Large intestine (tissue), 3 donors: ENCODE measurements around the gene GYS2. TPM values are rescaled to one million over a fixed set of nuclear protein-coding genes. Genes with fewer than 3 reads are reported as not detected.

ENCODE experiments used
- DNase-seq, 2 donors: peaks; one replicate each; pipeline versions ENCODE4 v3.0.0 to v3.0.0-alpha.2; 2013
- H3K27ac ChIP-seq: one replicate; pipeline ENCODE4 v1.5.1; 2013; ENCODE audit warnings: low read length
- H3K27me3 ChIP-seq: 2 replicates; pipeline ENCODE4 v1.6.1; 2013; ENCODE audit warnings: low read length; ENCODE audit not compliant: control insufficient read depth, insufficient read depth
- H3K36me3 ChIP-seq: 2 replicates; pipeline ENCODE4 v1.6.1; 2013; ENCODE audit warnings: low read length; ENCODE audit not compliant: control insufficient read depth, insufficient read depth
- H3K4me1 ChIP-seq: one replicate; pipeline ENCODE4 v1.6.1; 2013; ENCODE audit warnings: low read length; ENCODE audit not compliant: control insufficient read depth, insufficient read depth
- H3K4me3 ChIP-seq: one replicate; pipeline ENCODE4 v1.5.1; 2013; ENCODE audit warnings: low read length
- H3K9me3 ChIP-seq: one replicate; pipeline ENCODE4 v1.6.1; 2013; ENCODE audit warnings: mild to moderate bottlenecking, low read depth, low read length, moderate library complexity; ENCODE audit not compliant: control insufficient read depth
- WGBS: methylation state at CpG from one replicate; pipeline ENCODE4 v1.1.5; 2013; ENCODE audit warnings: low lambda C conversion rate; ENCODE audit not compliant: insufficient coverage; 5-methylcytosine and 5-hydroxymethylcytosine counted together
- polyA plus RNA-seq: library from polyadenylated mRNA; unstranded; fragments of 120-200 nt; gene quantifications from one replicate; pipeline ENCODE4 v1.2.1, GENCODE V29; 2013

Gene GYS2
- polyA plus RNA-seq, 1 donor, result 0.03 TPM

DNA sequence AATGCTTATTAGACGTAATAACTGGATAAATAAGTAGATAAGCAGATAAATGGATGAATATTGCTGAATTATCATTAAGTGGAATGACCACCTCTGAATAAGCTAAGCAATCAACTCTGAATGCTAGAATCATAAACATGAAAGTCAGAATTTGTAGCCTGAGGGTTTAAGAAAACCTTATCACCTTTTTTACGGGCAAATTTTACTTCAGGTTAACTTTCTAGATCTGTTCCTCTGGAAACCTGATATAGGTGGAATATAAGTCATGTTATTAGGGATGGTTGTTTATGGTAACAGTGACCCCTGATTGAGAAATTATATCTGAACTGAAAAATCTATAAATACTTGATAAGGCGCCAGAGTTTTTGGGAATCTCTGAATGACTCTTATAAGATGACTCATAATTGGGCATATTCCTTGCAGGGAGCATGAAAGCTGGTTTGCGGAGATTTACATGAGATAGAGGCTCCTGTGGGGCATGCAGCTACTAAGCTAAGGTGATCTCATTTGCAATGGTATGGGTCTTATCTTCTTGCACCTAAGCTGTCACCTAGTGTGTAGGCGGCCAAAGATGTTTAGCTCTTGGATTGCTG is 66.5 kb downstream of the GYS2 start:
- Histone ChIP-seq H3K27ac (no peak overlapping the region), H3K9me3 (no peaks in the 10 kb centered on the region), H3K36me3 (no peaks in the 10 kb centered on the region), H3K4me1 (peaks cover 2% of the 10 kb centered on the region), H3K27me3 (peaks cover 3% of the 10 kb centered on the region), H3K4me3 (no peak overlapping the region)
- no CpG with 5 or more reads among the region's 5 CpGs for WGBS
- no peak for DNase-seq

DNA sequence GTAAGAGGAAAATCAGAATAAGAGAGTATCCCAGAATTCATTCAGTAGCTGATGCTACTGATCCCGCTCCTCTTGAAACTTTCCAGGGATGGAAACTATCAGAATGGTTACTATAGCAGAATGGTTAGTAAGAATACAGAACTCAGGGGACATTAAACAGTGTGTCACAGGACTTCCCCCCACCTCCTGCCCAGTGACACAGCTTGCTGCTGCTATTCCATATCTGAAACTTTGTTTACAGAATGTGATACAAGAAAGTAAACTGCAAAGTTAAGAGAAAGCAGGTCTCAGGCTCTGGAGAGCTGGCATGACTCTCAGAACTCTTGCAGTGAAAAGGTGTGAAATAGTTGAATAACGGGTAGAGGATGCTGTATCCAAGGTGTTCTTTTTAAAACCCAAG is 75.2 kb downstream of the GYS2 start:
- WGBS, result no CpG with 5 or more reads among the region's 2 CpGs
- Histone ChIP-seq H3K4me1 (no peaks in the 10 kb centered on the region), H3K27me3 (peaks cover 42% of the 10 kb centered on the region), H3K27ac (no peak overlapping the region), H3K36me3 (no peaks in the 10 kb centered on the region), H3K4me3 (no peak overlapping the region), H3K9me3 (peaks cover 8% of the 10 kb centered on the region)
- no peak for DNase-seq

DNA sequence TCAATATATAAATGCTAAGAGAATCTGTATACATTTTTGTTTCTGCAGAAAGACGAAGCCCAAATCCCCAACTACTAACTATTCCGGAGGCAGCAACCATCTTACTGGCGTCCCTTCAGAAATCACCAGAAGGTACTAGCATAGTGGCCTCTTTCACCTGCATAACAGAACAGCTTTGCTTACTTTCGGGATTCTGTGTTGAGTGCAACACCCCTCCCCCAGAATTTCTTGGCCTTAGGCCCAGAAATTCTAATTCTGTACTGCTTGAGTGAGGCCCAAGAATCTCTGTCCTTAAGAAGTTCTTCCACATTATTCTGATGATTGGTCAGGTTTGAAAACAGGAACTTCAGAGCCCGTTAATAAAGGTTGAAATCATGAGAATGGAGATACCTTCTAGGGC is 75.7 kb downstream of the GYS2 start:
- H3K27ac ChIP-seq, result no peak overlapping the region
- no peak overlapping the region for H3K4me3 ChIP-seq
- DNase-seq, result no peak
- peaks cover 42% of the 10 kb centered on the region for H3K27me3 ChIP-seq
- no peaks in the 10 kb centered on the region for H3K4me1 ChIP-seq
- H3K9me3 ChIP-seq, result peaks cover 8% of the 10 kb centered on the region
- H3K36me3 ChIP-seq, result no peaks in the 10 kb centered on the region
- WGBS, result no CpG with 5 or more reads among the region's 5 CpGs

DNA sequence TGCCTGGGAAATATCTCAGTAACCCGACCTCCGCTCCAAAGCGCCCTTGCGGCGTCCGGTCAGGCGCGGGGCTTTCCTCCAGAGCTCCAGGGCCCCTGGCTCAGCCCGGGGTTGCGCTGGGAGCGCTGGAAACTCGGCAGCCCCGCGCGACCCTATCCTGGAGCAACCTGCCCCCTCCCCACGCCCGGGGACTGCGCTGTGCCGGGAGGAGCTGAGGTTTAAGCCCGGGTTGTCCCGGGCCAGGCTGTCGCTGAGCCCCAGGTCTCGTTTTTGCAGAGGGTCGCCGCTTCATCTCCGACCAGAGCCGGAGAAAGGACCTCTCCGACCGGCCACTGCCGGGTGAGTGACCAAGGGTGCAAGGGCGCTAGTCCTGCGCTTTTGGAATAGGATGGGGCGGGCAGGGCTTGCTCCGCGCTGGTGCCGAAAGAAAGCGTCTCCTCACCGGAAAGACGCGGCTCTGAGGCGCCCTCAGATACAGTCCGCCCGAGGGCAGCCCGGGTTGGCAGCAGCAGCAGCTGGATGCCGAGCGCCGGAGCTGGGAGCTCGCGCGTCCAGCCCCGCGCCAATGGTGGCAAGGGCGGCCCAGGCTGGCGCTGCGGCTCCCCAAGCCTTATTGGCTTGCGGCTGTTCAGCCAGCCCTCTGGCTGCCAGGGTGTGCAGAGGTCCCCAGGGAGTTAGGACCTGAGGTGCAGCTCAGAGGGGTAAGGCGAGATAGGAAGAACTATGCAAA is 77.0 kb downstream of the GYS2 start:
- Histone ChIP-seq H3K4me3 (peak overlapping the region; percentile 49), H3K27ac (no peak overlapping the region), H3K36me3 (no peaks in the 10 kb centered on the region), H3K27me3 (peaks cover 42% of the 10 kb centered on the region), H3K9me3 (peaks cover 8% of the 10 kb centered on the region), H3K4me1 (no peaks in the 10 kb centered on the region)
- peak in 1 of 2 donors; percentile 37 for DNase-seq
- no CpG with 5 or more reads among the region's 57 CpGs for WGBS

DNA sequence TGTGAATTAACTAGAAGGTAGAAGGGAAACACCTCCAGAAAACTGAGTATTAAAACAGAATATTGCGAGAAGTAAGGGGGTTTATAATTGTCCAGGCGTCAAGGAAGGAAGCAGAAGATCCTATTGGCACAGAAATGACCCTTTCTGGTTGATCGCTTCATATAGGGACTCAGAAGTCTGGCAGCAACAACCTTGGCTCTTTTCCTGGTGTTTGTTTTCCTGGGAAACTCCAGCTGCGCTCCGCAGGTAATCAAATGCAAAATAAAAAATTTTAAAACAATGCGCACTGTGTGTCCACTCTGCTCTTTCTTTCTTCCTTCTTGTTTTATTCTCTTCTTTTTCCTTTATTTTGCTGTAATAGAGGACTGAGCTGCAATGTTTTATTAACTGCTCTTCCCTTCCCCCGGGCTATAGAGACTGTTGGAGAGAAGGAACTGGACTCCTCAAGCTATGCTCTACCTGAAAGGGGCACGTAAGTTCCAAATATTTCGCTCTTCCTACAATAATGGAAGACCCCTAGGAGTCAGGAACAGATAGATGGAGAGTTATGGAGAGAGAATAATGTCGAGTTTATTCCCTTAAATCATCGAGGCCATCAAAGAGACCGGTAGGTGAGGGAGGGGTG is 77.8 kb downstream of the GYS2 start:
- Histone ChIP-seq H3K9me3 (peaks cover 8% of the 10 kb centered on the region), H3K27me3 (peaks cover 42% of the 10 kb centered on the region), H3K4me3 (peak overlapping the region; percentile 49), H3K4me1 (no peaks in the 10 kb centered on the region), H3K36me3 (no peaks in the 10 kb centered on the region), H3K27ac (no peak overlapping the region)
- no peak for DNase-seq
- WGBS, result 23% methylated on average over 2 of the region's 12 CpGs

DNA sequence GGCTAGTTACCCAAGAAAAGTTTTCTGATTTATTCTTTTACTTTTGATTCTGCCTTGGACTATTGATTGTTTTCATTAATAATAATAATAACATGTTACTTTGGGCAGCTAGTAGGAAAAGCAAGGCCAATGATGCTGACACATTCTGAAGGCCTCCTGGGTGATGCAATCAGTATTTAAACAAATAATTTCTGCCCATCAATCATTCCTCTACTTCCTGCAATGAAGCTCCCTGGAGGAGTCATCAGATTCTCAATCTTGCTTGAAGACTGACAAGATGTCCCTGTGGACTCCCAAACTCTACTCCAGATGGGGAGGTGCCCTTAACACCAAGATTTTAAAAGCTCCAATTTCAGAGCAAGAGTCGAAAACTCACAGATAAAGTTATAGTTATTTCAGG is 78.6 kb downstream of the GYS2 start, which contains the start of gene SPX:
Gene SPX, plus strand, starts transcription at position 244 of the 400 bp plus-strand sequence. CDS start 177 bp downstream, outside the sequence.
- H3K4me3 ChIP-seq, result peak within 1 kb of the TSS; percentile 49

DNA sequence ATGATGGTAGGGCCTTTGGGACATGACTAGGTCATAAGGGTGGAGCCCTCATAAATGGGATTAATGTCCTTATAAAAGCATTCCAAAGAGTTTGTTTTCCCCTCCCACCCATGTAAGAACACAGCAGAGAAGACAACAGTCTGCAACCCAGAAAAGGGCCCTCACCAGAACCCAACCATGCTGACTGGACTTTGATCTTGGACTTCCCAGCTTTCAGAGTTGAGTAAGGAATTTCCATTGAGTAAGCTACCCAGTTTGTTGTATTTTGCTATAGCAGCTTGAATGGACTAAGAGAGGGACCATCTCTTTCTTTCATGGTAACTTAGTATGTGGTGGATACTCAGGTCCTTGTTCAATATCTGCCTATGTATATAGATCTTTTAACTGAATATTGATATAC is 81.5 kb downstream of the GYS2 start:
- no peaks in the 10 kb centered on the region for H3K4me1 ChIP-seq
- H3K27ac ChIP-seq, result no peak overlapping the region
- H3K36me3 ChIP-seq, result no peaks in the 10 kb centered on the region
- DNase-seq, result no peak
- H3K9me3 ChIP-seq, result peaks cover 8% of the 10 kb centered on the region
- H3K4me3 ChIP-seq, result no peak overlapping the region
- peaks cover 27% of the 10 kb centered on the region for H3K27me3 ChIP-seq

More for the DNA sequence above, 78.6 kb downstream of the GYS2 start, which contains the start of gene SPX:
- Histone ChIP-seq H3K27me3 (peaks cover 42% of the 10 kb centered on the region), H3K27ac (no peak within 1 kb of the TSS), H3K4me1 (no peaks in the 10 kb centered on the region), H3K36me3 (no peaks in the 10 kb centered on the region), H3K9me3 (peaks cover 8% of the 10 kb centered on the region)
- DNase-seq, result no peak
- WGBS, result no CpG with 5 or more reads among the region's 1 CpG

DNA sequence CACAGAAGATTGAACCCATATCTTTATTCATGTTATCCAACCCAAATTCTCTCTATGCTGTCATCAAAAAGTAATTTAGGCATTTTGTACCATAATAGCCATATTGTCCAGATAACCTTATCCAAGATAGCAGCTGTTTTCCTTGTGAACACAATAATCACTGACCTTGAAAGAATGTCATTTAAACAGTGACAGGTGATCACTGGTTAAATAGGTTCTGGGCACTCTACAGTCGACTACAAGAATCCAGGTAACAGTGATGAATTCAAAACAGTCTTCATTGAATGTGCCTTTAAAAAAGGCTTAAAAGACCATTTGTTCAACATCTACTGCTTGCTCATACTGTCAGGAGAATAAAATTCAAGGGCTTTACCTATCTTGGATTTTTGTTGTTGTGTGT is 83.1 kb downstream of the GYS2 start:
- H3K27me3 ChIP-seq, result peaks cover 11% of the 10 kb centered on the region
- DNase-seq, result no peak
- no CpG with 5 or more reads among the region's 1 CpG for WGBS
- no peaks in the 10 kb centered on the region for H3K4me1 ChIP-seq
- no peaks in the 10 kb centered on the region for H3K9me3 ChIP-seq
- no peaks in the 10 kb centered on the region for H3K36me3 ChIP-seq
- no peak overlapping the region for H3K27ac ChIP-seq
- no peak overlapping the region for H3K4me3 ChIP-seq

DNA sequence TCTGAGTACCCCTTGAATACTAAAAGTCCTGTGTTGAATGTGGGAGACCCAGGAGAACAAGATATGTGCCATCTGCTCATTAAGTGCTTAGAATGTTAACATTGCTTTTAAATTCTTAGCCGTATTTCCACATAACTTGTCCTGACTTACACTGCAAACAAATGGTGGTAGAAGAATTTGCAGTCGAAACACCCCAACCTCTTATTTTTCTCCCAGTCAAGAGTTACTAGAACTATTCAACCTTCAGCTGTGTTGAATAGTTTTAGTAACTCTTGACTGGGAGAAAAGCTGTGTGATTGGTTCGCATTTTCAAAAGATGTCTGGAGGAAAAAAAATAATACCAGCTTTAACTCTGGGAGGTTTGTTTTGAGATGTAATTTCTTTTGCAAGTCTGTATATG is 86.2 kb downstream of the GYS2 start:
- Histone ChIP-seq H3K4me3 (no peak overlapping the region), H3K4me1 (no peaks in the 10 kb centered on the region), H3K27ac (no peak overlapping the region), H3K36me3 (peaks cover 8% of the 10 kb centered on the region), H3K27me3 (no peaks in the 10 kb centered on the region), H3K9me3 (no peaks in the 10 kb centered on the region)
- no peak for DNase-seq
- 82% methylated on average over 2 of the region's 3 CpGs for WGBS

DNA sequence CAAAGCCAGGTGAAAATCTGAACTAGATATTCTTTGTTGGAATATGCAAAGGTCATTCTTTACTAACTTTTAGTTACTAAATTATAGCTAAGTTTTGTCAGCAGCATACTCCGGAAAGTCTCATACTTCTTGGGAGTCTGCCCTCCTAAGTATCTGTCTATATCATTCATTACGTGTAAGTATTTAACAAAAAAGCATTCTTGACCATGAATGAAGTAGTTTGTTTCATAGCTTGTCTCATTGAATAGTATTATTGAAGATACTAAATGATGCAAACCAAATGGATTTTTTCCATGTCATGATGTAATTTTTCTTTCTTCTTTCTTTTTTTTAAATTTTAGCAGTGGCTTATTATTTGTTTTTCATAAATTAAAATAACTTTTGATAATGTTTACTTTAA is 88.4 kb downstream of the GYS2 start:
- Histone ChIP-seq H3K9me3 (no peaks in the 10 kb centered on the region), H3K4me3 (no peak overlapping the region), H3K4me1 (no peaks in the 10 kb centered on the region), H3K27me3 (no peaks in the 10 kb centered on the region), H3K27ac (no peak overlapping the region), H3K36me3 (peaks cover 16% of the 10 kb centered on the region)
- 89% methylated on average over 1 of the region's 2 CpGs for WGBS
- DNase-seq, result no peak
